Sigmoid colon (tissue), 4 donors: Measurements from ENCODE around the gene SRGAP2B.
"Not testable (repeated sequence)": the region's sequence is repeated elsewhere in the genome, so short reads cannot be mapped to it uniquely, and the experiment has no call there.

Experiments used
- EP300 ChIP-seq, 4 donors: sonication (generic); formaldehyde crosslinking; IDR thresholded peaks; one replicate each; pipeline ENCODE4 v1.6.1; 2017; ENCODE audit warnings: antibody characterized with exemption in 4 of 4
- TF ChIP-seq, protein P1 (sequence below), 4 experiments: fragments of 450-650 bp in 3 of 4; fragments of 200-600 bp in 1 of 4; IDR thresholded peaks; one replicate each; pipeline ENCODE4 v1.5.1; 2016 to 2019; ENCODE audit warnings: antibody characterized with exemption in 4 of 4, mild to moderate bottlenecking in 3 of 4, moderate library complexity in 2 of 4

DNA sequence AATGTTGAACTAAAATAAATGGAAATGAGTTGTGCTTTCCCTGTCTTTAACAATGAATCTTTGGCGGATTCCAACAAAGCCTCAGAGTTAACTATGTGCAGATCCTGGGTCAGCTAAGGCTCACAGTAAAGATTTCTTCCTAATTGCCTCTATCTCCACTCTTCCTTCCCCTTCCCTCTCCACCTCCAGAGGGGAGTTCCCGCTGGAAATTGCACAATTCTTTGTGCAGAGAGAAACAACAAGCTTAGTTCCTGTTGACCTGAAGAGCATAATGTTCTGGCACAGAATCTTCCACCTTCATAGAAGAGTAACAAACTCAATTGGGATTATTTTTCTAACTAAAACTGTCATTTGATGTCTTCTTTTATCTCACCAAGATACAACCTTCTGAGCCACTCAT is 77.4 kb downstream of the SRGAP2B start:
- TF ChIP-seq EP300 (IDR thresholded peaks at IDR 0.05) = not testable (repeated sequence)
- TF ChIP-seq, protein P1, sequence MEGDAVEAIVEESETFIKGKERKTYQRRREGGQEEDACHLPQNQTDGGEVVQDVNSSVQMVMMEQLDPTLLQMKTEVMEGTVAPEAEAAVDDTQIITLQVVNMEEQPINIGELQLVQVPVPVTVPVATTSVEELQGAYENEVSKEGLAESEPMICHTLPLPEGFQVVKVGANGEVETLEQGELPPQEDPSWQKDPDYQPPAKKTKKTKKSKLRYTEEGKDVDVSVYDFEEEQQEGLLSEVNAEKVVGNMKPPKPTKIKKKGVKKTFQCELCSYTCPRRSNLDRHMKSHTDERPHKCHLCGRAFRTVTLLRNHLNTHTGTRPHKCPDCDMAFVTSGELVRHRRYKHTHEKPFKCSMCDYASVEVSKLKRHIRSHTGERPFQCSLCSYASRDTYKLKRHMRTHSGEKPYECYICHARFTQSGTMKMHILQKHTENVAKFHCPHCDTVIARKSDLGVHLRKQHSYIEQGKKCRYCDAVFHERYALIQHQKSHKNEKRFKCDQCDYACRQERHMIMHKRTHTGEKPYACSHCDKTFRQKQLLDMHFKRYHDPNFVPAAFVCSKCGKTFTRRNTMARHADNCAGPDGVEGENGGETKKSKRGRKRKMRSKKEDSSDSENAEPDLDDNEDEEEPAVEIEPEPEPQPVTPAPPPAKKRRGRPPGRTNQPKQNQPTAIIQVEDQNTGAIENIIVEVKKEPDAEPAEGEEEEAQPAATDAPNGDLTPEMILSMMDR (IDR thresholded peaks at IDR 0.05) = not testable (repeated sequence)
